Fibroblast of lung (primary cell): ENCODE data around the gene COMP. TPM values are rescaled to one million over a fixed set of nuclear protein-coding genes. Genes with fewer than 3 reads are reported as not detected.

Experiments used
- DNase-seq, 2 donors: peaks; one replicate each; pipeline versions ENCODE4 v3.0.0 to v3.0.0-alpha.2; 2010; ENCODE audit warnings: low read depth in 2 of 2
- H2AFZ ChIP-seq: 2 replicates; pipeline ENCODE4 v1.5.1; 2012; ENCODE audit warnings: low read length, control low read depth, inconsistent platforms
- H3K27ac ChIP-seq: 2 replicates; pipeline ENCODE4 v1.5.1; 2011; ENCODE audit warnings: low read length, control low read depth; ENCODE audit not compliant: insufficient read depth
- H3K27me3 ChIP-seq: 2 replicates; pipeline ENCODE4 v1.5.1; 2011; ENCODE audit warnings: mild to moderate bottlenecking, low read length; ENCODE audit not compliant: control insufficient read depth, insufficient read depth
- H3K36me3 ChIP-seq: 2 replicates; pipeline ENCODE4 v1.5.1; 2011; ENCODE audit warnings: low read length; ENCODE audit not compliant: control insufficient read depth, insufficient read depth
- H3K4me1 ChIP-seq: 2 replicates; pipeline ENCODE4 v1.5.1; 2011; ENCODE audit warnings: low read length; ENCODE audit not compliant: control insufficient read depth, insufficient read depth; ENCODE audit errors: extremely low read depth
- H3K4me2 ChIP-seq: 2 replicates; pipeline ENCODE4 v1.5.1; 2011; ENCODE audit warnings: low read length, control low read depth; ENCODE audit not compliant: insufficient read depth; ENCODE audit errors: extremely low read depth
- H3K4me3 ChIP-seq, 4 experiments: fragments of 200-600 bp in 1 of 4; sonication (generic) in 1 of 4; replicated peaks in 1 of 4; 2 replicates each; pipeline ENCODE4 v1.5.1; 2011 to 2016; ENCODE audit warnings: low read length in 4 of 4, low read depth in 3 of 4, mild to moderate bottlenecking in 3 of 4, control low read depth in 2 of 4, inconsistent platforms in 1 of 4, mixed read lengths in 1 of 4; ENCODE audit not compliant: insufficient read depth in 1 of 4; ENCODE audit errors: control extremely low read depth in 1 of 4
- H3K79me2 ChIP-seq: 2 replicates; pipeline ENCODE4 v1.5.1; 2012; ENCODE audit warnings: mild to moderate bottlenecking, low read length, inconsistent platforms; ENCODE audit not compliant: control insufficient read depth, insufficient read depth
- H3K9ac ChIP-seq: 2 replicates; pipeline ENCODE4 v1.5.1; 2011; ENCODE audit warnings: mild to moderate bottlenecking, low read length, control low read depth; ENCODE audit not compliant: insufficient read depth
- H3K9me3 ChIP-seq: 2 replicates; pipeline ENCODE4 v1.5.1; 2012; ENCODE audit warnings: low read depth, low read length; ENCODE audit not compliant: control insufficient read depth, insufficient read depth
- H4K20me1 ChIP-seq: 2 replicates; pipeline ENCODE4 v1.5.1; 2011; ENCODE audit warnings: low read length; ENCODE audit not compliant: control insufficient read depth, insufficient read depth; ENCODE audit errors: extremely low read depth
- CTCF ChIP-seq, 2 donors: IDR thresholded peaks in 1 of 2; conservative IDR thresholded peaks in 1 of 2; 1 replicate in 1 of 2; 2 replicates in 1 of 2; pipeline ENCODE4 v1.5.1; 2011 to 2012; ENCODE audit warnings: low read length in 2 of 2, control low read depth in 1 of 2, inconsistent platforms in 1 of 2, low read depth in 1 of 2, mild to moderate bottlenecking in 1 of 2
- EZH2 ChIP-seq: IDR thresholded peaks from 2 replicates; pipeline ENCODE4 v1.5.1; 2012; ENCODE audit warnings: low read length, control low read depth, mild to moderate bottlenecking; ENCODE audit errors: missing control alignments
- polyA plus RNA-seq, 2 donors: library from polyadenylated mRNA; depleted of rRNA in 1 of 2; stranded (reverse) in 1 of 2; unstranded in 1 of 2; fragments of >200 nt; gene quantifications; 2 replicates each; pipeline ENCODE4 v1.2.1, GENCODE V29; 2011 to 2012; ENCODE audit warnings: missing spikeins in 1 of 2
- total RNA-seq: library from RNA; depleted of rRNA; stranded (reverse); fragments of >200 nt; gene quantifications from 2 replicates; pipeline ENCODE4 v1.2.1, GENCODE V29; 2014

The COMP gene
- total and polyA plus RNA-seq, 2 donors (not counting 1 experiment from before 2014, with no cell fraction given) = 0.05 to 0.17 TPM

- TF ChIP-seq CTCF (conservative IDR thresholded peaks at IDR 0.05 in 1 of 2, IDR thresholded peaks at IDR 0.05 in 1 of 2; ENCODE audit: low read depth in 1 of 2, low read length in 2 of 2) (no peak), EZH2 (no peak)
- Histone ChIP-seq H3K4me3 (no peak overlapping the region), H3K4me2 (peak overlapping the region; percentile 64)
These were observed 15.4 kb downstream of the COMP start for GRCh38 chr19:18775586-18776287.

GRCh38 chr19:18774782-18775444, 16.2 kb downstream of the COMP start:
- Histone ChIP-seq H3K27me3 (no peaks in the 10 kb centered on the region), H3K4me1 (peaks cover 13% of the 10 kb centered on the region), H3K4me2 (no peak overlapping the region), H4K20me1 (no peaks in the 10 kb centered on the region), H2AFZ (no peak overlapping the region), H3K79me2 (no peaks in the 10 kb centered on the region), H3K27ac (no peak overlapping the region), H3K9ac (no peak overlapping the region), H3K9me3 (no peaks in the 10 kb centered on the region), H3K36me3 (no peaks in the 10 kb centered on the region), H3K4me3 (no peak overlapping the region)
- TF ChIP-seq EZH2 = no peak
- no peak for TF ChIP-seq CTCF (conservative IDR thresholded peaks at IDR 0.05 in 1 of 2, IDR thresholded peaks at IDR 0.05 in 1 of 2; ENCODE audit: low read depth in 1 of 2, low read length in 2 of 2)
- no peak for DNase-seq

More at GRCh38 chr19:18775586-18776287, 15.4 kb downstream of the COMP start:
- Histone ChIP-seq H3K4me1 (peaks cover 13% of the 10 kb centered on the region), H3K27me3 (no peaks in the 10 kb centered on the region), H4K20me1 (no peaks in the 10 kb centered on the region), H3K9ac (peak overlapping the region; percentile 55), H3K9me3 (no peaks in the 10 kb centered on the region), H3K79me2 (no peaks in the 10 kb centered on the region), H3K36me3 (no peaks in the 10 kb centered on the region), H2AFZ (no peak overlapping the region), H3K27ac (peak overlapping the region; percentile 62)
- DNase-seq = peak; percentile 40 to 59

- no peak overlapping the region for H3K4me2 ChIP-seq
- DNase-seq = no peak
- H3K9me3 ChIP-seq = no peaks in the 10 kb centered on the region
- no peak overlapping the region for H2AFZ ChIP-seq
- H3K9ac ChIP-seq = no peak overlapping the region
- no peaks in the 10 kb centered on the region for H3K36me3 ChIP-seq
- no peaks in the 10 kb centered on the region for H3K79me2 ChIP-seq
- H3K4me1 ChIP-seq = peaks cover 13% of the 10 kb centered on the region
- TF ChIP-seq CTCF (conservative IDR thresholded peaks at IDR 0.05 in 1 of 2, IDR thresholded peaks at IDR 0.05 in 1 of 2; ENCODE audit: low read depth in 1 of 2, low read length in 2 of 2) (no peak), EZH2 (no peak)
- no peaks in the 10 kb centered on the region for H4K20me1 ChIP-seq
- H3K4me3 ChIP-seq = no peak overlapping the region
- no peak overlapping the region for H3K27ac ChIP-seq
- H3K27me3 ChIP-seq = no peaks in the 10 kb centered on the region
These were observed 17.0 kb downstream of the COMP start for GRCh38 chr19:18774107-18774506.
